GM12874 (cell line): ENCODE data around the gene TSHZ3.

Experiments used
- TF ChIP-seq, protein P1 (sequence below): IDR thresholded peaks from 2 replicates; pipeline ENCODE4 v1.5.1; 2011; ENCODE audit warnings: low read depth, mild to moderate bottlenecking, control low read depth, low read length, moderate library complexity; ENCODE audit not compliant: insufficient read depth

TSHZ3 gene

GRCh38 chr19:31297991-31298390 lies 51.2 kb downstream of the TSHZ3 start:
- TF ChIP-seq, protein P1, sequence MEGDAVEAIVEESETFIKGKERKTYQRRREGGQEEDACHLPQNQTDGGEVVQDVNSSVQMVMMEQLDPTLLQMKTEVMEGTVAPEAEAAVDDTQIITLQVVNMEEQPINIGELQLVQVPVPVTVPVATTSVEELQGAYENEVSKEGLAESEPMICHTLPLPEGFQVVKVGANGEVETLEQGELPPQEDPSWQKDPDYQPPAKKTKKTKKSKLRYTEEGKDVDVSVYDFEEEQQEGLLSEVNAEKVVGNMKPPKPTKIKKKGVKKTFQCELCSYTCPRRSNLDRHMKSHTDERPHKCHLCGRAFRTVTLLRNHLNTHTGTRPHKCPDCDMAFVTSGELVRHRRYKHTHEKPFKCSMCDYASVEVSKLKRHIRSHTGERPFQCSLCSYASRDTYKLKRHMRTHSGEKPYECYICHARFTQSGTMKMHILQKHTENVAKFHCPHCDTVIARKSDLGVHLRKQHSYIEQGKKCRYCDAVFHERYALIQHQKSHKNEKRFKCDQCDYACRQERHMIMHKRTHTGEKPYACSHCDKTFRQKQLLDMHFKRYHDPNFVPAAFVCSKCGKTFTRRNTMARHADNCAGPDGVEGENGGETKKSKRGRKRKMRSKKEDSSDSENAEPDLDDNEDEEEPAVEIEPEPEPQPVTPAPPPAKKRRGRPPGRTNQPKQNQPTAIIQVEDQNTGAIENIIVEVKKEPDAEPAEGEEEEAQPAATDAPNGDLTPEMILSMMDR = no peak

DNA sequence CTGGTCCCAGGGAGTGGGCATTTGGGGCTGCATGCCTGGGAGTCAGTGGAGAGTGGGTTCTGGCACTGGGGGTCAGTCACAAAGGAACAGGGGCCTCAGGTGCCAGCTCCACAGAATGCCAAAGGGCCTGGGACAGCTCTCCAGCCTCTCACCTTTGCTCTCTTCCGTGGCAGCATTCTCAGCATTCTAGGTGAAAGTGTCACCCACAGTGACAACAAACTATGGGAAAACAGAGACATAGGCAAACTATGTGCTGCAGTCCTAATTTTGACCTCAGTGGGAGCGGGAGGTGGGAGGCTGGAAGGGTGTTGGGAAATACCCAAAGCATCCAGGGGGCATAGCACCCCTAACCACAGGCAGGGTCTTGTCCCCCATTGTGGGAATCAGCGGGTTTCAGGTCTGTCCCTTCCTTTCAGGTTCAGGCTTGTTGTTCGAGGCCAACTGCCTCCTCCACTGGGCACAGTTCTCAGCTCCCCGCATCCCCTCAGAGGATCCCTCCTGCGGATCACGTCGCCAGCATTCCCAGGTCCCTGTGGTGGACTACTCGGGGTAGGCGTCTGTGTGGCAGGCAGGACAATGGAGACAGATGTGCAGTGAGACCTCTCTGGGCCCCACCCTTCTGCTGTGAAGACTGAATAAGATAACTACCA lies 52.4 kb downstream of the TSHZ3 start:
- TF ChIP-seq, protein P1 = no peak

DNA sequence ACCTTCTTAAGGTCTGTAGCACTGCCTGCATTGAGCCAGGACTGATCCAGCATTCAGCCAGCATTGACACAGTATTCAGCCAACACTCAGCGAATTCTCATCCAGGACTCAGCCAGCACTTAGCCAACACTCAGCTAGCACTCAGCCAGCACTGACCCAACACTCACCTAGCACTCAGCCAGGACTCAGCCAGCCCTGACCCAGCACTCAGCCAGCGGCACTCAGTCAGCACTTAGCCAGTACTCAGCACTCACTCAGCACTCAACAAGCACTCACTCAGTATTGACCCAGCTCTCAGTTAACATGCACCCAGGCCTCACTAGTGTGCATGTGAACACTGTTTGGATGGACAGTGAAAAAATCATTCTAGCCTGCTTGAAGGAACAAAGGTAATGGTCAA lies 55.0 kb downstream of the TSHZ3 start:
- TF ChIP-seq, protein P1 = no peak

DNA sequence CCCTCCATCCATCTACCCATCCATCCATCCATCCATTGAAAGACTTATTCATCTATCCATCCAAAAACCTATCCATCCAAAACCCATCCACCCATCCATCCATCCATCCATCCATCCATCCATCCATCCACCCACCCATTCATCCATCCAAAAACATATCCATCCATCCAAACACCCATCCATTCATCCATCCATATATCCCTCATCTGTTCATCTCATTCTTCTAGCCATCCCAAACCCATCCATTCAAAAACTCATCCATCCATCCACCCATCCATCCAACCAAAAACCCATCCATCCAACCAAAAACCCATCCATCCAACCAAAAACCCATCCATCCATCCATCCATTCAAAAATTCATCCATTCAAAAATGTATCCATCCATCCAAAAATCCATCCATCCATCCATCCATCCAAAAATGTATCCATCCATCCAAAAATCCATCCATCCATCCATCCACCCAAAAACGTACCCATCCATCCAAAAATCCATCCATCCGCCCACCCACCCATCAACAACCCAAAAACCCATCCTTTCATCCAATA lies 56.5 kb downstream of the TSHZ3 start:
- TF ChIP-seq, protein P1 = no peak

GRCh38 chr19:31290931-31291590 lies 58.2 kb downstream of the TSHZ3 start:
- TF ChIP-seq, protein P1 = no peak

DNA sequence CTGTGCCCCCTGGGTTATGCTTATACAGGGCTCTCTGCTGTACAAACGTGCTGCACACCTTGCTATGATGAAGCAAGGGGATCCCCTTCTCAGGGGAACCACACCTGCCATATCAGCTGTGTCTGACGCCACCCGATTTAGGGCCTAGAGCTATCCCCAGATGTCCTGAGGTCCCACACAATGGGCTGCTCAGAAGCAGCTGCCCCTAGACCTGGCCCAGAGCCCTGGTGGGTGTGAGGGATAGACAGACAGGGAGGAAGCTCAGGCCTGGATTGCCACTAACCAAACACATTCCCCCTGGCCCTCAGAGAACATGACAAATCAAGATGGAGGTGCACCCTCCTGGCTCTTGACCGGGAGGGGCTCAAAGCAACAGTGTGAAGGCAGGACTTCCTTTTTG lies 59.3 kb downstream of the TSHZ3 start:
- TF ChIP-seq, protein P1 = no peak

DNA sequence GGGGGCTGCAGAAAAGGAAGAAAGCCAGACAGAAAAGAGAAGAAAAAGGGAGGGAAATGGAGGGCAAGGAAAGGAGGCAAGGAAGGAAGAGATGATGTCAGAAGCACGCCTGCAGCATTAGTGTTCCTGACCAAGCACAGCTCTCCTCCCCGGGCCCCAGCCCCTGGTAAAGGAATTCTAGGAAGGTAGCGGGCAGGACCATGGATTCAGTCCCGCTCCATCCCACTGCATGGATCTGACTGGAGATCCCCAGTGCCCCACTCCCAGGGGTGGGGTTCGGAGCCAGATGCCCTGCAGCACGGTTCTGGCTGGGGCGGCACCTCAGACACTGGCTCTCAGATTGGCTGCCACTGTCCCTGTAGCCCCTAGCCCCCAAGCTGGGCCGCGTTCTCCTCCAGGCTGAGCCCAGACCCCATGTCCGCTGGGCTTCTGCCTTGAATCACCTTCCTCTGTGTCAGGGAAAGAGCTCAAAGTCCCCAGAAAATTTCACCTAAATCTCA lies 59.8 kb downstream of the TSHZ3 start:
- TF ChIP-seq, protein P1 = no peak
